ENCODE data around the gene KAZN.

- TF ChIP-seq CREB5 (CRISPR knock-in tag; IDR thresholded peaks at IDR 0.05; ENCODE audit: low read depth) = no peak
- TF ChIP-seq ZFP30 (CRISPR knock-in tag; IDR thresholded peaks at IDR 0.05) = no peak
- TF ChIP-seq RARB (CRISPR knock-in tag; IDR thresholded peaks at IDR 0.05) = no peak
- no peak for TF ChIP-seq ZNF565 (CRISPR knock-in tag; conservative IDR thresholded peaks at IDR 0.05; ENCODE audit: low read depth)
- no peak for TF ChIP-seq TSHZ2 (CRISPR knock-in tag; IDR thresholded peaks at IDR 0.05)
- no peak for TF ChIP-seq POU6F1 (CRISPR knock-in tag; IDR thresholded peaks at IDR 0.05; ENCODE audit: borderline replicate concordance, low read depth)
- TF ChIP-seq ESRRG (CRISPR knock-in tag; IDR thresholded peaks at IDR 0.05) = no peak
- no peak for TF ChIP-seq ARNTL (CRISPR knock-in tag; IDR thresholded peaks at IDR 0.05; ENCODE audit: borderline replicate concordance, low read depth)
- TF ChIP-seq PPARA (CRISPR knock-in tag; IDR thresholded peaks at IDR 0.05; ENCODE audit: borderline replicate concordance) = no peak
- no peak for TF ChIP-seq CSRNP3 (CRISPR knock-in tag; IDR thresholded peaks at IDR 0.05)
These were observed 36.9 kb downstream of the KAZN start for GRCh38 chr1:14635421-14635820.
